NT2/D1 (cell line): ENCODE data around the gene FRMD3.

ENCODE experiments used
- YY1 ChIP-seq: IDR thresholded peaks from 2 replicates; pipeline ENCODE4 v1.6.1; 2011; ENCODE audit not compliant: insufficient read length, insufficient read depth
- ZNF274 ChIP-seq: IDR thresholded peaks from 2 replicates; pipeline ENCODE4 v1.6.1; 2011; ENCODE audit warnings: mild to moderate bottlenecking, low read depth, low read length

GRCh38 chr9:83476513-83476912 is 61.7 kb downstream of the FRMD3 start:
- TF ChIP-seq YY1 (no peak), ZNF274 (no peak)
